GM19452 (cell line): ENCODE measurements around the gene FRRS1L.
"Not testable (repeated sequence)": the region's sequence is repeated elsewhere in the genome, so short reads cannot be mapped to it uniquely, and the experiment has no call there.

Experiments
- ATAC-seq: cut with Tn5 transposase; IDR thresholded peaks from one replicate; pipeline ENCODE4 v1.9.1; 2021; ENCODE audit not compliant: unreplicated experiment

FRRS1L gene

GRCh38 chr9:109133533-109133932, 33.5 kb downstream of the FRRS1L start:
- ATAC-seq: no peak

- no peak for ATAC-seq
Observed at GRCh38 chr9:109132567-109133021, 34.5 kb downstream of the FRRS1L start.

GRCh38 chr9:109129470-109130197, 37.4 kb downstream of the FRRS1L start:
- no peak for ATAC-seq

- not testable (repeated sequence) for ATAC-seq
Observed at GRCh38 chr9:109126671-109127070, 40.4 kb downstream of the FRRS1L start.

- ATAC-seq: no peak
Observed at GRCh38 chr9:109124121-109124520, 42.9 kb downstream of the FRRS1L start.

GRCh38 chr9:109122726-109123621, 44.1 kb downstream of the FRRS1L start:
- ATAC-seq: peak; percentile 24

- ATAC-seq: no peak
Observed at GRCh38 chr9:109121232-109121796, 45.7 kb downstream of the FRRS1L start.

GRCh38 chr9:109120204-109120789, 46.8 kb downstream of the FRRS1L start:
- ATAC-seq: no peak

GRCh38 chr9:109119439-109120203, 47.4 kb downstream of the FRRS1L start, which contains the start of gene TMEM245:
TSS of gene TMEM245 (minus strand) at chr9:109119947. CDS start at chr9:109119913, 34 bp downstream.
- peak; percentile 90 for ATAC-seq

- ATAC-seq: no peak
Observed at GRCh38 chr9:109118808-109119438, 48.1 kb downstream of the FRRS1L start.

- ATAC-seq: no peak
Observed at GRCh38 chr9:109117856-109118807, 48.9 kb downstream of the FRRS1L start.

GRCh38 chr9:109115931-109116526, 51.0 kb downstream of the FRRS1L start:
- ATAC-seq: no peak

GRCh38 chr9:109114670-109115069, 52.4 kb downstream of the FRRS1L start:
- ATAC-seq: no peak

- no peak for ATAC-seq
Observed at GRCh38 chr9:109113892-109114609, 53.0 kb downstream of the FRRS1L start.

GRCh38 chr9:109113254-109113653, 53.8 kb downstream of the FRRS1L start:
- ATAC-seq: no peak

GRCh38 chr9:109110329-109111021, 56.6 kb downstream of the FRRS1L start:
- peak; percentile 78 for ATAC-seq

GRCh38 chr9:109109967-109110328, 57.1 kb downstream of the FRRS1L start:
- ATAC-seq: no peak
